HG03378 (cell line): ENCODE measurements around the gene CD163L1.
"Not testable (repeated sequence)": the region's sequence is repeated elsewhere in the genome, so short reads cannot be mapped to it uniquely, and the experiment has no call there.

Experiments used
- ATAC-seq: cut with Tn5 transposase; IDR thresholded peaks from one replicate; pipeline ENCODE4 v1.9.1; 2021; ENCODE audit warnings: mild to moderate bottlenecking, moderate library complexity; ENCODE audit not compliant: unreplicated experiment

Gene CD163L1

DNA sequence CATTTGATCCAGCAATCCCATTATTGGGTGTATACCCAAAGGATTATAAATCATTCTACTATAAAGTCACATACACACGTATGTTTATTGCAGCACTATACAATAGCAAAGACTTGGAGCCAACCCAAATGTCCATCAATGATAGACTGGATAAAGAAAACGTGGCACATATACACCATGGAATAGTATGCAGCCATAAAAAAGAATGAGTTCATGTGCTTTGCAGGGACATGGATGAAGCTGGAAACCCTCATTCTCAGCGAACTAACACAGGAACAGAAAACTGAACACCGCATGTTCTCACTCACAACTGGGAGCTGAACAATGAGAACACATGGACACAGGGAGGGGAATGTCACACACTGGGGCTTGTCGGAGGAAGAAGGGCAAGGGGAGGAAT lies 106.2 kb downstream of the CD163L1 start:
- ATAC-seq: not testable (repeated sequence)

- ATAC-seq: no peak
Observed at GRCh38 chr12:7327918-7328317, 116.0 kb downstream of the CD163L1 start.

DNA sequence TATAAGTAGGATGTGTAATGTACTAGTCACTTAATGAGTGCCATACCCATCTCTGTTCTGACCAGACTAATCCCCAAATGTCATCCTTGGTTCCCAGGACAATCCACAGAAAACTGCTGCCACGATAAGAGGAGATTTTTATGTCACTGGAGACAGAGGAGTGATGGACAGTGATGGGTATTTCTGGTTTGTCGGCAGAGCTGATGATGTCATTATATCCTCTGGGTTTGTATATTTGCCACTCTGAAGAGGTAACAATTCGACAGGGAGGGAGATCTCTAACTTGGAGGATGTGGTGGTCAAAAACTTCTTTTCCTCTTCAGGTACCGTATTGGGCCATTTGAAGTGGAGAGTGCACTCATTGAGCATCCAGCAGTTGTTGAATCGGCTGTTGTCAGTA lies 119.8 kb downstream of the CD163L1 start:
- ATAC-seq: no peak

GRCh38 chr12:7322599-7322998 lies 121.4 kb downstream of the CD163L1 start:
- ATAC-seq: no peak

GRCh38 chr12:7321624-7322023 lies 122.3 kb downstream of the CD163L1 start:
- ATAC-seq: no peak

GRCh38 chr12:7319930-7320329 lies 124.0 kb downstream of the CD163L1 start:
- no peak for ATAC-seq

DNA sequence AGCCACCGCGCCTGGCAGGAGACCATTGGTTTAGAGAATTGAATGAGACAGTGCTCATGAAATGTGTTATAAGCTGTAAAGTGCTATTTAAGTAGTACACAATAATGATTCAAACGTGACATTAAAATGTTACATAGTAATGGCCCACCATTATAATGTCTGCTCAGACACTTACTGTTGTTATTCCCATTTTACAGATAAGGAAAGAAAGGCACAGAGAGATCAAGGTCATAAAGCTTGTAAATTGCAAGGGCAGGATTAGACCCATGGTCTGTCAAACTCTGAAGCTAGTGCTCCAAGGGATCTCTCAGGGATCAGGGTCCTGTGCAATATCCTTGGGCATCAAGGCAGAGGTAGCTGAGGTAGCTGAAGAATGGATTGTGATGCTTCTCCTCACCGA lies 133.9 kb downstream of the CD163L1 start:
- no peak for ATAC-seq
